ENCODE measurements around the gene CP. TPM values are rescaled to one million over a fixed set of nuclear protein-coding genes. Genes with fewer than 3 reads are reported as not detected.

The CP gene
- total and polyA plus RNA-seq, 2 donors (not counting 1 experiment from before 2014, with no cell fraction given) = not detected

- H3K9me3 Mint-ChIP-seq (ENCODE audit: insufficient read depth) = peaks cover 3% of the 10 kb centered on the region
- Histone ChIP-seq H2AFZ (ENCODE audit: insufficient read depth, low read depth, low read length, poor library complexity, severe bottlenecking) (no peak overlapping the region), H3K27me3 (replicated peaks in 1 of 4; ENCODE audit: control extremely low read depth in 1 of 4, control insufficient read depth in 3 of 4, insufficient read depth in 4 of 4, low read length in 3 of 4) (no peaks in the 10 kb centered on the region), H3K27ac (ENCODE audit: low read length in 2 of 2) (no peak overlapping the region), H3K4me3 (ENCODE audit: control extremely low read depth in 1 of 5, extremely low read depth in 1 of 5, insufficient read depth in 1 of 5, low read depth in 2 of 5, low read length in 4 of 5) (no peak overlapping the region), H3K79me2 (ENCODE audit: control insufficient read depth, insufficient read depth, low read length) (no peaks in the 10 kb centered on the region), H3K9ac (ENCODE audit: low read length) (no peak overlapping the region), H3K36me3 (replicated peaks in 1 of 2; ENCODE audit: control extremely low read depth in 1 of 2, control insufficient read depth in 1 of 2, extremely low read depth in 1 of 2, insufficient read depth in 2 of 2, low read length in 1 of 2) (no peaks in the 10 kb centered on the region), H3K4me2 (replicated peaks; ENCODE audit: low read depth, low read length, poor library complexity, severe bottlenecking) (no peak overlapping the region), H3K4me1 (ENCODE audit: control insufficient read depth in 2 of 2, insufficient read depth in 2 of 2, low read length in 2 of 2) (no peaks in the 10 kb centered on the region), H3K9me3 (ENCODE audit: control extremely low read depth in 1 of 3, control insufficient read depth in 2 of 3, insufficient read depth in 1 of 3, low read length in 2 of 3) (no peaks in the 10 kb centered on the region), H4K20me1 (ENCODE audit: control insufficient read depth, insufficient read depth, low read length, poor library complexity, severe bottlenecking) (no peaks in the 10 kb centered on the region)
- WGBS (ENCODE audit: insufficient coverage) = no CpG with 5 or more reads among the region's 2 CpGs
- DNase-seq (no peak), ATAC-seq (ENCODE audit: low read depth) (no peak)
- no peak overlapping the region for H3K27ac Mint-ChIP-seq
- POLR2A ChIA-PET = interaction anchor here (0.6 kb wide), 1 partner anchor 21 kb away, joined by 3 read pairs; no protein-coding TSS in a partner anchor
- H3K4me3 Mint-ChIP-seq = no peak overlapping the region
- H3K4me1 Mint-ChIP-seq = no peaks in the 10 kb centered on the region
- CTCF ChIA-PET = no interaction called here
- TF ChIP-seq EZH2 (IDR thresholded peaks at IDR 0.05; ENCODE audit: borderline replicate concordance, insufficient read depth, low read depth, low read length, poor library complexity, severe bottlenecking) = no peak
- no peak for TF ChIP-seq CTCF (IDR thresholded peaks at IDR 0.05)
- H3K27me3 Mint-ChIP-seq = no peaks in the 10 kb centered on the region
- intact Hi-C loops (cut with micrococcal nuclease) = no loop called here
These were observed 6.1 kb downstream of the CP start for GRCh38 chr3:149215515-149215914.

GRCh38 chr3:149214702-149215101 lies 6.9 kb downstream of the CP start:
- Histone ChIP-seq H2AFZ (ENCODE audit: insufficient read depth, low read depth, low read length, poor library complexity, severe bottlenecking) (no peak overlapping the region), H3K9me3 (ENCODE audit: control extremely low read depth in 1 of 3, control insufficient read depth in 2 of 3, insufficient read depth in 1 of 3, low read length in 2 of 3) (no peaks in the 10 kb centered on the region), H4K20me1 (ENCODE audit: control insufficient read depth, insufficient read depth, low read length, poor library complexity, severe bottlenecking) (no peaks in the 10 kb centered on the region), H3K79me2 (ENCODE audit: control insufficient read depth, insufficient read depth, low read length) (no peaks in the 10 kb centered on the region), H3K27ac (ENCODE audit: low read length in 2 of 2) (no peak overlapping the region), H3K4me1 (ENCODE audit: control insufficient read depth in 2 of 2, insufficient read depth in 2 of 2, low read length in 2 of 2) (no peaks in the 10 kb centered on the region), H3K36me3 (replicated peaks in 1 of 2; ENCODE audit: control extremely low read depth in 1 of 2, control insufficient read depth in 1 of 2, extremely low read depth in 1 of 2, insufficient read depth in 2 of 2, low read length in 1 of 2) (no peaks in the 10 kb centered on the region), H3K27me3 (replicated peaks in 1 of 4; ENCODE audit: control extremely low read depth in 1 of 4, control insufficient read depth in 3 of 4, insufficient read depth in 4 of 4, low read length in 3 of 4) (no peaks in the 10 kb centered on the region), H3K4me2 (replicated peaks; ENCODE audit: low read depth, low read length, poor library complexity, severe bottlenecking) (no peak overlapping the region), H3K4me3 (ENCODE audit: control extremely low read depth in 1 of 5, extremely low read depth in 1 of 5, insufficient read depth in 1 of 5, low read depth in 2 of 5, low read length in 4 of 5) (no peak overlapping the region), H3K9ac (ENCODE audit: low read length) (no peak overlapping the region)
- POLR2A ChIA-PET = no interaction called here
- whole genome bisulfite sequencing (ENCODE audit: insufficient coverage) = no CpG with 5 or more reads among the region's 1 CpG
- Mint-ChIP-seq H3K4me1 (no peaks in the 10 kb centered on the region), H3K27me3 (no peaks in the 10 kb centered on the region), H3K9me3 (ENCODE audit: insufficient read depth) (peaks cover 3% of the 10 kb centered on the region), H3K27ac (no peak overlapping the region), H3K4me3 (no peak overlapping the region)
- DNase-seq (no peak), ATAC-seq (ENCODE audit: low read depth) (no peak)
- CTCF ChIA-PET = no interaction called here
- intact Hi-C loops (cut with micrococcal nuclease) = no loop called here
- no peak for TF ChIP-seq EZH2 (IDR thresholded peaks at IDR 0.05; ENCODE audit: borderline replicate concordance, insufficient read depth, low read depth, low read length, poor library complexity, severe bottlenecking)
- TF ChIP-seq CTCF (IDR thresholded peaks at IDR 0.05) = no peak

Data from B cell (primary cell).